OCI-LY3 (cell line): ENCODE results near the gene FGL2.
A peak's percentile ranks its signal among the peaks of the same experiment; 100 is the strongest.
"Not testable (repeated sequence)": the region's sequence is repeated elsewhere in the genome, so short reads cannot be mapped to it uniquely, and the experiment has no call there.

Experiments
- H2AFZ ChIP-seq: fragments of 200-600, 300-600 bp; shearing (Covaris generic); 2 replicates; pipeline ENCODE4 v1.6.0; 2014; ENCODE audit warnings: antibody characterized with exemption, low read depth, low read length
- H3K27ac ChIP-seq: fragments of 200-600, 300-600 bp; sonication (generic); 2 replicates; pipeline ENCODE4 v1.5.1; 2014; ENCODE audit warnings: mild to moderate bottlenecking, low read length, moderate library complexity, mixed read lengths
- H3K27me3 ChIP-seq: fragments of 200-600, 300-600 bp; sonication (generic); 2 replicates; pipeline ENCODE4 v1.6.1; 2014; ENCODE audit warnings: low read depth, low read length, mixed read lengths
- H3K36me3 ChIP-seq: fragments of 200-600, 300-600 bp; sonication (generic); replicated peaks from 2 replicates; pipeline ENCODE3; 2014; ENCODE audit warnings: low read depth, low read length, mixed read lengths
- H3K4me1 ChIP-seq: fragments of 300-600, 200-600 bp; sonication (generic); 2 replicates; pipeline ENCODE4 v1.6.1; 2014; ENCODE audit warnings: low read length, mixed read lengths
- H3K4me2 ChIP-seq: fragments of 200-600, 300-600 bp; sonication (generic); 2 replicates; pipeline ENCODE4 v1.6.1; 2014; ENCODE audit warnings: low read length, mixed read lengths
- H3K4me3 ChIP-seq: fragments of 300-600, 200-600 bp; sonication (generic); 2 replicates; pipeline ENCODE4 v1.5.1; 2014; ENCODE audit warnings: antibody characterized with exemption, mild to moderate bottlenecking, low read length, moderate library complexity
- H3K79me2 ChIP-seq: fragments of 300-600, 200-600 bp; shearing (Covaris generic); 2 replicates; pipeline ENCODE4 v1.6.1; 2014; ENCODE audit warnings: mild to moderate bottlenecking, low read length, mixed read lengths
- H3K9ac ChIP-seq: fragments of 300-600, 200-600 bp; shearing (Covaris generic); 2 replicates; pipeline ENCODE4 v1.6.0; 2014; ENCODE audit warnings: mild to moderate bottlenecking, low read length, moderate library complexity
- H3K9me3 ChIP-seq: fragments of 200-600, 300-600 bp; shearing (Covaris generic); 2 replicates; pipeline ENCODE4 v1.6.1; 2014; ENCODE audit warnings: low read length, mixed read lengths; ENCODE audit not compliant: insufficient read depth
- H4K20me1 ChIP-seq: fragments of 200-600, 300-600 bp; sonication (generic); 2 replicates; pipeline ENCODE4 v1.6.1; 2016; ENCODE audit warnings: low read length, mixed read lengths; ENCODE audit not compliant: insufficient read depth
- CTCF ChIP-seq: fragments of 200-600, 300-600 bp; sonication (generic); IDR thresholded peaks from 2 replicates; pipeline ENCODE4 v1.5.1; 2014; ENCODE audit warnings: antibody characterized with exemption, low read length, low read depth
- EZH2phosphoT487 ChIP-seq: fragments of 200-600 bp; shearing (Covaris generic); IDR thresholded peaks from 2 replicates; pipeline ENCODE4 v1.6.1; 2018; ENCODE audit warnings: antibody characterized with exemption, mixed run types, low read depth

The FGL2 gene

GRCh38 chr7:77226357-77226839 lies 26.8 kb upstream of the FGL2 start:
- peaks cover 9% of the 10 kb centered on the region for H3K36me3 ChIP-seq
- no peaks in the 10 kb centered on the region for H4K20me1 ChIP-seq
- no peak overlapping the region for H3K4me3 ChIP-seq
- peaks cover 14% of the 10 kb centered on the region; the same call in 1 of the 2 replicates for H3K9me3 ChIP-seq
- no peak overlapping the region for H3K27ac ChIP-seq
- H3K79me2 ChIP-seq, result no peaks in the 10 kb centered on the region
- no peak overlapping the region for H3K4me2 ChIP-seq
- TF ChIP-seq CTCF (no peak), EZH2phosphoT487 (no peak)
- H3K9ac ChIP-seq, result no peak overlapping the region
- peaks cover 17% of the 10 kb centered on the region for H3K4me1 ChIP-seq
- H3K27me3 ChIP-seq, result no peaks in the 10 kb centered on the region
- H2AFZ ChIP-seq, result no peak overlapping the region

DNA sequence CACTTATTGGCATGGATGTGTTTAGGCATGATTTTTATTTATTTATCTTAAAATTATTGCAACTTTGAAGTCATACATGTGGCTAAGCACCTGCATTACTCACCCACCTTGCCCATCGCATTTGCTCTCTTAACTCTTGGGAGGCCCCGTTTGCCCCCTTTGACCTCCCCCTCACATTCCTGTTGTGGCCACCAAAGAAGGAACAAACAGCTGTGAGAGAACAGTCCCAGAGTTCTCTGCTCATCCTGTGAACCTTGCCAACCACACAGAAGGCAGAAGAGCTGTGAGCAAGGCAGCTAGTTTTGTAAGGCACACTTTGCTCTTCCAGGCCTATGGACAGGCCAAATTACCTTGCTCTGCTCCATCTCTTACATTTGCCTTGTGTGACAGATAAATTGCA lies 23.6 kb upstream of the FGL2 start:
- Histone ChIP-seq H2AFZ (no peak overlapping the region), H3K4me2 (no peak overlapping the region), H3K9ac (no peak overlapping the region), H3K4me1 (peaks cover 18% of the 10 kb centered on the region), H3K27me3 (no peaks in the 10 kb centered on the region), H3K36me3 (no peaks in the 10 kb centered on the region), H3K9me3 (no peaks in the 10 kb centered on the region), H3K27ac (no peak overlapping the region), H3K4me3 (no peak overlapping the region), H4K20me1 (no peaks in the 10 kb centered on the region), H3K79me2 (no peaks in the 10 kb centered on the region)
- TF ChIP-seq CTCF (no peak), EZH2phosphoT487 (no peak)

GRCh38 chr7:77222819-77223218 lies 23.2 kb upstream of the FGL2 start:
- no peaks in the 10 kb centered on the region for H3K79me2 ChIP-seq
- H3K27me3 ChIP-seq, result no peaks in the 10 kb centered on the region
- no peak overlapping the region for H3K9ac ChIP-seq
- H3K4me2 ChIP-seq, result no peak overlapping the region
- H4K20me1 ChIP-seq, result no peaks in the 10 kb centered on the region
- peaks cover 18% of the 10 kb centered on the region for H3K4me1 ChIP-seq
- H2AFZ ChIP-seq, result no peak overlapping the region
- TF ChIP-seq EZH2phosphoT487 (no peak), CTCF (no peak)
- no peak overlapping the region for H3K27ac ChIP-seq
- no peak overlapping the region for H3K4me3 ChIP-seq
- no peaks in the 10 kb centered on the region for H3K9me3 ChIP-seq
- no peaks in the 10 kb centered on the region for H3K36me3 ChIP-seq

DNA sequence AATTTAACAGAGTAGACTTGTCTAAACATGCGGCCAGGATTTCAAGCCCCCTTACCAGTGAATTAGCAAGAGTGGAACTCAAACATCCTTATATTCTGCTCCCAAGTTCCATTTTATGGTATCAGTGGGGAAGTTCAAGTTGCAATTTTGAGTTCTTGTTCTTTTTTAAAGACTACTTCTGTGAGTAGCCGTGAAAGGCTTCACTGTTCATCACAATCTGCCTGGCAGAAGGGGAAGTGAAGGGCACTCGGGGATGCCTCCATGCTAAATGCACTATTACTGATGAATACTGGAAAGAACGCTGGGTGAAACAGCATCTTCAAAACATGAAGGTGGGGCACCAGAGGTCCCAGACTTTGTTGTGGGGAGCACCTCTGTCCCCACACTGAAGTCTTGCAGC lies 22.4 kb upstream of the FGL2 start:
- peak overlapping the region; percentile 13; the same call in 1 of the 2 replicates for H3K27ac ChIP-seq
- H3K79me2 ChIP-seq, result no peaks in the 10 kb centered on the region
- H3K4me2 ChIP-seq, result peak overlapping the region; percentile 29

DNA sequence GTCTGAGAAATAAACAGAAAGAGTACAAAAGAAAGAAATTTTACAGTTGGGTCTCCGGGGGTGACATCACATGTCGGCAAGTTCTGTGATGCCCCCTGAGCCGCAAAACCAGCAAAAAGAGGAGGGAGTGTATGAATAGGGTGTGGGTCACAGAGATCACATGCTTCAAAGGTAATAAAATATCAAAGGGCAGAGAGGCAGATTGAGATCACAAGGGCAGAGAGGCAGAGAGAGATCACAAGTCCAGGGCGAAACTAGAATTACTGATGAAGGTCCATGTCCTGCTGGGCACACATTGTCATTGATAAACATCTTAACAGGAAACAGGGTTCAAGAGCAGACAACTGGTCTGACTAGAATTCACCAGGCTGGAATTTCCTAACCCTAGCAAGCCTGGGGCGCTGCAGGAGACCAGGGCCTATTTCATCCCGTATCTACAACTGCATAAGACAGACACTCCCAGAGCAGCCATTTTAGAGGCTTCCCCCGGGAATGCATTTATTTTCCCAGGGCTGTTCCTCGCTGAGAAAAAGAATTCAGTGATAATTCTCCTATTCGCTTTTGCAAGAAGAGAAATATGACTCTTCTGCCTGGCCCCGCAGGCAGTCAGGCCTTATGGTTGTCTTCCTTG lies 20.2 kb upstream of the FGL2 start:
- not testable (repeated sequence) for H3K4me2 ChIP-seq, H3K27me3 ChIP-seq, H3K36me3 ChIP-seq, H3K79me2 ChIP-seq, H3K4me3 ChIP-seq, H3K9me3 ChIP-seq, H4K20me1 ChIP-seq, H3K9ac ChIP-seq, H2AFZ ChIP-seq, H3K27ac ChIP-seq
- peaks cover 18% of the 10 kb centered on the region for H3K4me1 ChIP-seq

More for the DNA sequence above, 22.4 kb upstream of the FGL2 start:
- H3K4me1 ChIP-seq, result peaks cover 18% of the 10 kb centered on the region
- H3K9ac ChIP-seq, result no peak overlapping the region
- H2AFZ ChIP-seq, result no peak overlapping the region
- H3K4me3 ChIP-seq, result no peak overlapping the region
- TF ChIP-seq CTCF (no peak), EZH2phosphoT487 (no peak)
- H3K27me3 ChIP-seq, result no peaks in the 10 kb centered on the region
- no peaks in the 10 kb centered on the region for H3K36me3 ChIP-seq
- H3K9me3 ChIP-seq, result no peaks in the 10 kb centered on the region
- no peaks in the 10 kb centered on the region for H4K20me1 ChIP-seq
